NCI-H510A (cell line): ENCODE results near the gene AFF3.

Experiments
- DNase-seq: peaks from one replicate; lab custom pipeline; 2025; lab: John Stamatoyannopoulos, UW

AFF3 gene

GRCh38 chr2:100041385-100041784 lies 101.0 kb downstream of the AFF3 start:
- DNase-seq, result no peak

GRCh38 chr2:100040906-100041305 lies 101.5 kb downstream of the AFF3 start:
- DNase-seq, result no peak

GRCh38 chr2:100039291-100039980 lies 103.0 kb downstream of the AFF3 start:
- no peak for DNase-seq

GRCh38 chr2:100038011-100038410 lies 104.4 kb downstream of the AFF3 start:
- no peak for DNase-seq

- no peak for DNase-seq
Observed at GRCh38 chr2:100036793-100037192, 105.6 kb downstream of the AFF3 start.

GRCh38 chr2:100036026-100036425 lies 106.4 kb downstream of the AFF3 start:
- DNase-seq, result no peak

GRCh38 chr2:100034431-100034830 lies 108.0 kb downstream of the AFF3 start:
- DNase-seq, result no peak

- no peak for DNase-seq
Observed at GRCh38 chr2:100033976-100034375, 108.4 kb downstream of the AFF3 start.

GRCh38 chr2:100031604-100032003 lies 110.8 kb downstream of the AFF3 start:
- DNase-seq, result no peak

- DNase-seq, result no peak
Observed at GRCh38 chr2:100029460-100029859, 112.9 kb downstream of the AFF3 start.

GRCh38 chr2:100021791-100022340 lies 120.5 kb downstream of the AFF3 start:
- no peak for DNase-seq

GRCh38 chr2:100019499-100019898 lies 122.9 kb downstream of the AFF3 start:
- DNase-seq, result no peak

- DNase-seq, result no peak
Observed at GRCh38 chr2:100018341-100019193, 123.8 kb downstream of the AFF3 start.

GRCh38 chr2:100017633-100018032 lies 124.8 kb downstream of the AFF3 start:
- DNase-seq, result no peak

GRCh38 chr2:100016756-100017155 lies 125.6 kb downstream of the AFF3 start:
- DNase-seq, result no peak

GRCh38 chr2:100015849-100016248 lies 126.5 kb downstream of the AFF3 start:
- DNase-seq, result no peak

GRCh38 chr2:100013892-100014677 lies 128.3 kb downstream of the AFF3 start:
- no peak for DNase-seq

GRCh38 chr2:100012561-100012960 lies 129.8 kb downstream of the AFF3 start:
- DNase-seq, result no peak

GRCh38 chr2:100011272-100011731 lies 131.1 kb downstream of the AFF3 start:
- DNase-seq, result no peak

GRCh38 chr2:100010606-100011005 lies 131.8 kb downstream of the AFF3 start:
- DNase-seq, result no peak

- DNase-seq, result no peak
Observed at GRCh38 chr2:100009743-100010142, 132.6 kb downstream of the AFF3 start.

GRCh38 chr2:100008956-100009355 lies 133.4 kb downstream of the AFF3 start:
- DNase-seq, result no peak
